Measurements from ENCODE around the gene HIRIP3.

DNA sequence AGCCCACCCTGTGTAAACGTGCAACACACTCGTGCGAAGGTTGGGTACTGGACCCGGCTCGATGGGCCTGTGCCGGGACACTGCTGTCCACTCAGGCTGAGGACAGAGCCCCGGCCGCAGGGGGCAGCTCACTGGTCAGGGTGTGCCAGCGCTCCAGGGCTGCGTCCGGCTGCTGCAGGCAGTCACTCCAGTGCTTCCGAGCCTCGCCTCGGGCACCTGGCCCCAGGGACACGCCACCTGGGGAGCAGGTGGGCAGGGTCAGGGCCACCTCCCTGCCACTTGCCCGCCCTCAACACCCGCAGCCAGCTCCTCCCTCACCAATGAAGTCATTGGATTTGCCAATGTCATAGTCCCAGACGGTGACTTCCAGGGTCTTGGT, 10.7 kb upstream of the HIRIP3 start:
- no peak for TF ChIP-seq GATA3 (IDR thresholded peaks at IDR 0.05; ENCODE audit: low read depth, low read length)
- no peak for TF ChIP-seq GATA2 (IDR thresholded peaks at IDR 0.05; ENCODE audit: low read depth, low read length)

Measured in SH-SY5Y (cell line).